Stimulated activated CD4-positive, alpha-beta T cell treated with anti-CD3 and anti-CD28 coated beads, TNF-alpha, amount 100 ng/mL, for 48 hours (primary cell): ENCODE data around the gene AGPAT1.
"Not testable (repeated sequence)": the region's sequence is repeated elsewhere in the genome, so short reads cannot be mapped to it uniquely, and the experiment has no call there.

Experiments
- DNase-seq, 3 donors: peaks; one replicate each; pipeline ENCODE4 v3.0.0-alpha.2; 2020; ENCODE audit warnings: low read depth in 3 of 3

Gene AGPAT1

DNA sequence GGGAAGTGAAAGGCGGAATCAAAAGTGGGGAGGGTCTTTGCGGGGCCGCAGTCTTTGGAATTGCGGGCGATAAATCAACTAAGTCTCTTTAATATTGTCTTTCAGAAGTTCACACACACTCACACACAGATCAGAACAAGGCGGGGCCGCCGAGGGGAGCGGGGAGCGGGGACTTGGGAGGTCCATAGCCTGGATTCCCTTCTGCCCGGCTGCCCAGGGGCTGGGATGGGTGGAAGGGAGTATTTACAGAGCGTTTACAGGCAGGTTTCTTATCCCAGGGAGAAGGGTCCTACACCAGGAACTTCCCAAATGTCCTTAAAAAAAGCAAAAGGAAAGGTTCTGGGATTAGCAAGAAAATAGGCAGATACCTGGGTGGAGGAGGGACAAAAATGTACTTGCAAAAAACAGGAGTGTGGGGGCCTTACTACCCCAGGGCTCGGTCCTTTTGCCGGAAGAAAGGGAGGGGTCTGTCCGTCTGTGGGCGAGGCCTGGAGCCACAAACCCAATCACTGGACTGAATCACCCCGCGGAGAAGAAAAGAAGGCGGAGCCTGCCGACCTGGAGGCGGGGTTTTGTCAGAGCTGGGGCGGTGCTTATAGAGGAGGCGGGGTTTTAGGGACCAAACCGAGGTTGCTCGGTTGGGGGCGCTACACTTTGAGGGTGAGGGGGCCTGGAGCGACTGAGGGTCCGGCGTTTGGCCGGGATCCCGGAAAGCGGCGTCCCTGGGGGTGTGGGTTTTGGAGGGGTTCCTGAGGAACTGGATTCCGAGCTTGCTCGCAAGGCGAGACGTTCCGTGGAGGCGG lies 27.4 kb downstream of the AGPAT1 start:
- peak; percentile 47 to 66 (median 65) for DNase-seq

DNA sequence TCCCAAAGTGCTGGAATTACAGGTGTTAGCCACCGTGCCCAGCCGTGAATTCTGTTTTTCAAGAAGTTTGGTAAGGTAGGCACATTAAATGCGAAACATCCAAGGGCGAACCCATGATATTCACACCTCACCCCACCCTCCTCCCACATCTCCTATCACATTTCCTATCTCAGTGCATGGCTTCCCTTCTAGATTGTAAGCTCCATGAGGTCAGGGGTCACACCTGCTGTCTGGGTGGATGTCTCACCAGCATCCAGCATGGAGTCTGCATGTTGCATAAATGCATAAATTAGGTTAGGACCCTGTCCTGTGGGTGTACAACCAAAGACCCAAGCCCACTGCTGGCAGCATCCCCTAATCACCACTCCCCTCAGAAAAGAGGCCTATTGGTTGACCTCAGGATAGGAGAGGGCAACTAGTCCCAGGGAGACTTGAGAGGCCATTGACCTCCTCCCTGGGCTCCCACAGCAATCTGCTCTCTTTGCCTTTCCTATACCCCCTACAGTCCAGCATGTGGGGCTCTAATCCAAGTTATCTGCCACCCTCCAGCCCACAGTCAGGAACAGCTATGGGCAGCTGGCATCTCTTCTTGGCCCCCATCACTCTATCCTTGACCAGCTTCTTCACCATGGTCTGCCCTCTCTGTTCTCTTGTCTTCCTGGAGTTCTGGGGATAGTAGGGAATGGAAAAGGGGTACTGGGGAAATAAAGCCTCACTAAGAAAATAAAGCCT lies 28.3 kb downstream of the AGPAT1 start:
- DNase-seq = no peak

DNA sequence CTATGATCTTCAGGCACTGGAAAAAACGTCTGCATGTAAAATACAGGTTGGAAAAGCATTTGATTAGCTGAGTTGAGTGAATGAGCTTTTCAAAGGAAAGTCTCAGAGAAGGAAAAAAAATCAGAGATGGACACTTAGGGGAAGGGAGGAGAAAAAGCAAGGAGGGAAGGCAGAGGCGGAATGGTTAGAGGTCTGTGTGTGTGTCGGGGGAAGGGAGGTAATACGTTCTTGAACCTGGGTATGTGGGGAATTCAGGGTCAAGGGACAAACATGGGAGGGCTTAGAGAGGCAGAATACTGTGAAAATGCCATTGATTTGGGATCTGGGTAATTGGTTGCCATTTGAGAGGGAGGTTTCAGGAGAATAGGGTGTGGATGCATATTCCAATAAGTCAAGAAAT lies 29.2 kb downstream of the AGPAT1 start:
- DNase-seq = no peak

DNA sequence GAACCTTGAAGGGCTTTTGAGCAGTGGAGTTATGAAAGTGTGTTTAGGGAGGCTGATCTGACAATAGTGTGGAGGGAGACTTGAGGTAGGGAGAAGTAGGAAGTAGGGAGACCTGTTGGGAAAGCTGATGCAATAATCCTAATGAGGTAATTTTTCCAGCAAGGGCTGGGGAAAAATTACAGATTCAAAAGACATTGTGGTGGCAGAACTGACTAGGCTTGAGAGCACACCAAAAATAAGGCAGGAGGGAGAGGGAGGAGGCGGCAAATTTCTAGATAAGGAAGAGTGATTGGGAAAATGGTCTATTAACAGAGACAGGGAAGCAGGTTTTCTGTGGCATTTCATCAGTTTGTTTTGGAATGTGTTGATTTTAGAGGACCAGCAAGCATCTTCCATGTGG lies 29.6 kb downstream of the AGPAT1 start:
- no peak for DNase-seq

DNA sequence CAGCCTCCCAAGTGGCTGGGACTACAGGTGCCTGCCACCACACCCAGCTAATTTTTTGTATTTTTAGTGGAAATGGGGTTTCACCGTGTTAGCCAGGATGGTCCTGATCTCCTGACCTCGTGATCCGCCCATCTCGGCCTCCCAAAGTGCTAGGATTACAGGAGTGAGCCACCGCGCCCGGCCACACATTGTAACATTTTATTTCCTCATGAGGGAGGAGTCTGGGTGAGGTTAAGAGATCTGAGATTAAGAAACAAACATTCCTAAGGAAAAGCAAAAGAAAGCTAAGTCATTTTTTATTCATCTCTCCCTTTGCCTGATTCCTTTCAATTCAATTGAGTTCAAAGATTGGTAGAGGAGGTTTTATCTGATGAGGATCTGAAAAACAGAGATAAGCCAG lies 31.6 kb downstream of the AGPAT1 start:
- DNase-seq = not testable (repeated sequence)

DNA sequence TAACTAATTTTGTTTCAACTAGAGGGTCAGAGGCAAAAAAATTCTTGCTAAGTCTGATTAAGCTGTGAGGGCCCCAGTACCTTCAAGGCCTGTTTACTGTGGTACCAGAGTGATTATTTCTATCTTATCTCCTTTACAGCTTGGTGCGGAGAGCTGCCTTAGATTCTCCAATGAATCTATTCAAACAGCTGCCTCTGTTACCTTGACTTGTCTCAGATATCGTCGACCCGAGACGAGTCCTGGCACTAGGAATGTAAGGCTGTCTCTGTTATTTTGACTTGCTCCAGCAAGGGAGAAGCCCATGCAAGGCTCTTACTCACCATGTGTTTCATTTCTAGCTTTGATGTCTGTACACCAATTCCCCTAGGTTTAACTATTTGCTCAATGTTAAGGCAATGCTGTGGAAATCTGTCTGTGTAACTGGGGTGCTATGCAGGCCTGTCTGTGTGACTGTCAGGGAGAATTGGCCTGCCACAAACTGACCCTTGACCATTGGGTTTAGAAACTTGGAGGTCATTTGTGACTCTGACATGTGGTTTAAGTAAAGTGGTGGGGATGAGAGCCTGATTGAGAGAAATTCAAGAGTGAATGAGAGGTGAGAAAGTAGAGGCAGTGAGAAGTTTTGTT lies 35.4 kb downstream of the AGPAT1 start:
- DNase-seq = no peak

DNA sequence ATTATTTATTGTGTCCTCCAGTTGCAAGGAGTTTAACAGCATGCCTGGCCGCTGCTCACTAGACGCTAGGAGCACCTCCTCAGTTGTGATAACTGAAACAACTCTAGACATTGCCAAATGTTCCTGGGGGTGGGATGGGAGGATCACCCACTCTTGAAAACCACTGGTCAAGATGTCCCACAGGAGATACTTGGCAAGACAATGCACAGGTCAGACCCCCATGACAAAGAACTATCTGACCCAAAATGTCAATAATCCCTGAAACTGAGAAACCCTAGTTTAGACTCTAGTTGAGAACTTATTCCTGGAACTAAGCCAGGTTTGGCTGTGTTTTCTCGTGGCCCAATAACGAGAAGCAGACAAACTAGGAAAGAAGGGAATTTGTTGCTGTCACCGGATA lies 36.3 kb downstream of the AGPAT1 start:
- no peak for DNase-seq

DNA sequence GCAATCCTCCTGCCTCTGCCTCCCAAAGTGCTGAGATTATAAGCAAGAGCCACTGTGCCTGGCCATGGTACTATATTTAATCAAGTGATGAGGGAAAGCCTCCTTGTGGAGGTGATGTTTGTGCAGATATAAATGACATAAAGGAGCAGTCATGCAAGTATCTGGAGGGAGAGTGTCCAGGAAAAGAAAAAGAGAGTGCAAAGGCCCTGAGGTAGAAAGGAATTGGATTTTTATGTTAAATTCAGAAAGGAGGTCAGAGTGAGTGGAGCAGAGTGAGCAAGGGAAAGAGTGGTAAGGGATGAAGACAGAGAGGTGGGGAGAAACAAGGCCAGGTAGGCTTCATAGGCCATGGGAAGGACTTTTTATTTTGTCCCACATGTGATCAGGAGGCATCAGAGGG lies 38.4 kb downstream of the AGPAT1 start:
- no peak for DNase-seq

DNA sequence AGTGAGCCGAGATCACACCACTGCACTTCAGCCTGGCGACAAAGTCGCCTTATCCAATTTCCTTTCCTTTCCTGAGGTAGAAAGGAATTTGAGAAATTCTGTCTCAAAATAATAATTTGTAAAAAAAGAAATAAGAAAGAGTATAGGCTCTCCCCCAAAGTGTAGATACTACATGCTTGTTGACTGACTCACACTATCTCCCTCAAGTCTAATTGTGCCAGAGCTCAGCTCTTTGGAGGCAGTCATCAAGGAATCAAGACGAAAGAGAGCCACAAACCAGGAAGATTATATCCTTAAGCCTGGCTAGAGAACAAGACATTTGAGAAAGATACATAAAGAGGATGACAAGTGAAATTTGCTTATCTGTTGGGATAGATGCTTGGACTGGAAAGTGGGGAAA lies 42.1 kb downstream of the AGPAT1 start:
- no peak for DNase-seq

DNA sequence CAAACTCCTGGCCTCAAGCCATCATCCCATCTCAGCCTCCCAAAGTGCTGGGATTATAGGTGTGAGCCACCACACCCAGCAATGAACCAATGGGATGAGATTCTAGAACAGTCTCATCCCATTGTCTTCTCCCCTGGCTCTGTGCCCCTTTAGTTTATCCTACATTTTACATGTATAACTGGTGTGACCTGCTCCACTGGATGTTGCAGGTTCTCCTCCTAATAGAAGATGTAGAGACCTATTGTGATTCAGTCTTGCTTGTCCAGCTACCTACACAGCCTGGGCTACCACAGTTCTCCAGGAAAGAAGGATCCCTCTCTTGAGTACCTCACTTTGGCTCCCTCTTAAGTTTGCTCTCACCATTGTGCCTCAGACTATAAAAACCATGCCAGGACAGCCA lies 43.8 kb downstream of the AGPAT1 start:
- no peak for DNase-seq

DNA sequence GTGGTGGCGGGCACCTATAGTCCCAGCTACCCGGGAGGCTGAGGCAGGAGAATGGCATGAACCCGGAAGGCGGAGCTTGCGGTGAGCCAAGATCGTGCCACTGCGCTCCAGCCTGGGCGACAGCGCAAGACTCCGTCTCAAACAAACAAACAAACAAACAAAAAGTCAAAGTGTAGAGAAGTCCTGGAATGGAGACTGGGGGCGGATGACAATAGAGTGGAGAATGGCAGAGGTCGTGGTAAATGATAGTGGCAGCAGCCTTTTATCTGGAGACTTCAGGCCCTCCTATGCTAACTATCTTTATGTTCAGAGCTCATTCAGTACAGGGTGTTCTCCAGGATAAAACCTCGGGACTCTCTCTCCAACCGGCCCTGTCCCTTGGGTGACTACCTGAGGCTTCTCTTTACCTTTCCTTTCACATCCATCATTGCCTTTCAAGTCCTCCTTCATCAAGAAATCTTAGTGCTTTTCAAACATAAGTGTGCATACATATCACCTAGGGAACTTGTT lies 44.4 kb downstream of the AGPAT1 start:
- no peak for DNase-seq

DNA sequence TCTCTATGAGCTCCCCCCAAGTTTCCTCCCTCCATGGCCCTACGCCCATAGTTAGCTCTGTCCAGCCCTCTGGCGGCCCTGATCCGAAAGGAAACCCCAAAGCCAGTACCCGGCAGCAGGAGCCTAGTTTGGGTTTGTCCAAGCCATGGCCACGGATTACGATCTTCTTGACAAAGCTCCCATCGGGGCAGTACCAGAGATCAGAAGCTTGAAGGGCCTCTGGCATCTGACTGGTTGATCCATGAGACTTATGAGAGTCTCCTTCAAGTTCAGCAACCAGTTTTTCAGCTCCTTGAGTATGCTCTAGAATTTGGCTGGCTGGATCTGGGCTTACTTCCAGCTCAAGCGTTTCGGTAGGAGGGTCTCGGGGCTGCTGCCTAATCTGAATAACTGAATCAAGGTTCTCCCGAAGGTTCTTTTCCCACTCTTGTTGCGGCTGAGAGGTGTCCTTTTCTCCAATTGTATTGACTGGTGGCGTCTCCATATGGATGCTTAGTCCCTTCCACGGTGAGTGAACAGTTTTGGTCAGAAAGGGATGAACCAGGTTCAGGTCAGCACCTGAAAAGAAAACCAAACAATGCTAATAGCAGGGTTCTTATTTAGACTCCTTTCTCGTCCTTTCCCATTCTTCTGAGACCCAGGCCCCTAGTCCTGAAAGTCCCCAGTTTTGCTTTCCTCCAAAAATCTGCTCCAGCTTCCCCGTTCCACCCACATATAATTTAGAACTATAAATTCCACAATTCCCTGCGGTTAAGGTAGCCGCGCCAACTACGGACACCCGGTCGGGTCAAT lies 46.4 kb downstream of the AGPAT1 start:
- DNase-seq = no peak

DNA sequence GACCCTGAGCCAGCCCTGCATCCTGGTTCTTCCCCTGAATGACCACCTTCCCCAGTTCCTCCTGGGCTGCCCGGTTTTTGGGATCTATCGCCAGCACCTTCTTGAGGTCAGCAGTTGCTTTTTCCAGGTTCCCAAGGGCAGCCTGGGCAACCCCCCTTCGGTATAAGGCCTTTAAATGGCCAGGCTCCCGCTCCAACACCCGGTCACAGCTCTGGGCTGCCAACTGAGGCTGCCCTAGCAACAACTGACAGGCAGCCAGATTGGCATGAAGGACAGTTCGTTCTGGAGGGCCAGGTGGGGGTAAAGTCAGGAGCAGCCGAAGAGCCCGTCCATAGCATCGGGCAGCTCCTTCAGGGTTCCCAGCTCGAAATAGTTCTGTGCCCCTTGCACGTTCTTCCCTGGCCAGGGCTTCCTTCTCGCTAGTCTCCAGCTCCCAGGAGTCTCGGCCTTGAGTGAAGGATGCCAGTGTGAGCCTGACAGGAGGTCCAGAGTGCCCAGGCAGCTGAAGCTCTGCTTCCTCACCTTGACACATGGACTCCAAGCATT lies 47.1 kb downstream of the AGPAT1 start:
- no peak for DNase-seq

DNA sequence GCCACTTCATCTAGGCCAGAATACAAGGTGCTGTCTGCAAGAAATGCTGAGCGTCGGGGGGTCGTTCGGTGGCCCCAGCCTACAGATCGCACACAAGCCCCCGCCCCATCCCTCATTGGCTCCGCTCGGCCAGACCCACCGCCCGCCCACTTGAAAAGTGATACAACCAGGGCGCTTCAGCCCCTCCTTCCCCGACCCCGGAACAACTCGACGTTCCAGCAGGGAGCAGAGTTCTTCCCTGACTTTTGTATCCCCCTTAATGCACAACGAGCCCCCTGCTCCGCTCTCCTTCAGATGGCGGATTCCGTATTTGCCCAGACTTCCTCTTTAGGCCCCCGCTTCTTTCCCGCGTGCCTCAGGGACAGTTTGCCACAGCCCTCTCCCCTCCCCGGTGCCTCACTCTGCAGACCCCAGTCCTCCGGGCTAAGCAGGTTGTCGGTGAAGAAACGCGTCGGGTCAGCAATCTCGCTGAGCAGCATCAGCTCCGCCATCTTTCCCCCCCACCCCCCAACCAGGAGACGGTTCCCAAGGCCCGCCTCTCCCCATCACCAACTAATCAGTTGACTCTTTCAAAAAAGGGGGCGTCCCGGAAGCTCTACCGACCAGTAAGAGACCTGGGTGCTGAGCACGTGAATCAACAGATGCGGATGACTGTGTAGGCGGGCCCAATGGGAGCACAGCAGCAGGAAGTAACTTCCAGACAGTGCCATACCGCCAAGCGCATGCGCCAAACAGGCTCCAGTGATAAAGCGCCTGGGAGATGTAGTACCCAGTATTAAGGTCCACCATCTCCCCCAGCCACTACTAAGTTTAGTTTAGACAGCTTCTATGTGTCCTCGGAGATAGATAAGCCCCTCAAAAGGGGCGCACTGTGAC lies 47.9 kb downstream of the AGPAT1 start, which contains the start of gene ATF6B:
Gene ATF6B, minus strand, starts transcription at position 530 of the 876 bp plus-strand sequence. Its CDS starts 39 bp downstream, at position 491.
- DNase-seq = peak; percentile 94 to 97 (median 96)

DNA sequence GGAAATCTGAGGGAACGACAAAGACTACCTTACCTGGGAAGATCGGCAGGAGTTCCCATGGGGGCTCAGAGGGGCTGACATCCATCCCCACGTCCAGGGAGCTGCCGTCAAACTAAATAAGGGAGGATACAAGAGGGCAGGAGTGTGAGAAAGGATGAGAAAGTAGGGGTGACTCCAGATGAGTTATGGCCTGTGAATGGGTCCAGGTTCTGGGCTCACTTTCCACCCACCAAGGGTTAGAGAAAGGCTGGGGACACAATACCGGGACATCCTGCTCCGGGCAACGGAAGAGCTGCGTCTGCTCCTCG lies 48.5 kb downstream of the AGPAT1 start:
- DNase-seq = no peak

DNA sequence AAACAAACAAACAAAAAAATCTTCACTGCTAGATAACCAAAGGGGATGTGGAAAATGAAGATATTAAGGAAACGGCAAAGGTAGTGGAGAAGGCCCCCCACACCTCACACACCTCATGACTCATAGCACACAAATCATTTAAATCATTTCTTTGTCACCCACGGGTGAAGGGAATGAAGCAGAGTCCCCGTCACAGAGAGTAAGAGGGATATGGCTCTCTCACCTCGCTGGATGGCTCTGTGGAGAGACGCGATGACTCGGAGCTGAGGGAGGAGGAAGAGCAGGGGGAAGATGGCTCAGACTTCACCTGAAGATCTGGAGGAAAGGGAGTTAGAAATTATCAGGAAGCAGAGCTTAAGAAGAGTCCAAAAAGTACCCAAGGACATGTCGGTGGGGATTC lies 49.0 kb downstream of the AGPAT1 start:
- no peak for DNase-seq

DNA sequence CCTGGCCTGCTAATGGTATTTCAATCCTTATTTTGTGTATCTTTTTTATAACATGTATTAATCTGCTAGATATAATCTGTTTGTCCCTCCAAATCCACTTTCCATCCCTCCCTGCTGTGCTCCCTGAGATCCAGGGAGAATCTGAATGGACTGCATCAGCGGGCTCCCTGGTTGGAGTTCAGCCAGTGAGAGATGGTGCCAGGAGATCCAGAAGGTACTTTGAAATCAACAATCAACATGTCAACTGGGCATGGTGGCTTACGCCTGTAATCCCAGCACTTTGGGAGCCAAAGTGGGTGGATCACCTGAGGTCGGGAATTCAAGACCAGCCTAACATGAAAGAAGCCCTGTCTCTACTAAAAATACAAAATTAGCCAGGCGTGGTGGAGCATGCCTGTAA lies 52.2 kb downstream of the AGPAT1 start:
- no peak for DNase-seq

DNA sequence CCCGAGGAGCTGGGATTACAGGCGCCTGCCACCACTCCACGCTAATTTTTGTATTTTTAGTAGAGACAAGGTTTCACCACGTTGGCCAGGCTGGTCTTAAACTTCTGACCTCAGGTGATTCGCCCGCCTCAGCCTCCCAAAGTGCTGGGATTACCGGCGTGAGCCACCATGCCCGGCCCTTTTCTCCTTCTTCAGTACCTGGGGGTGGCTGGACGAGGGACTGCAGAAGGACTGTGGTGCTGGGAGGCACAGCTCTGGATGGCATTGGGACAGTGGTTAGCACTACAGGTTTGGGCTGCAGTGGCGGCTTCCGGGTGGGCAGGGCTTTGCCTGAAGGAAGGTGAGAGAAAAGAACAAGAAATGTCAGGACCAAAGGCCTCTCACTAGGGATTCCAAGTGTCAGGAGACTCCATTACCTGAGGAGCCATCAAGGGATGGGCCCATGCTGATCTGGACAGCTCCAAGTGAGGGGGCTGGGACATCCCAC lies 55.3 kb downstream of the AGPAT1 start:
- DNase-seq = no peak

DNA sequence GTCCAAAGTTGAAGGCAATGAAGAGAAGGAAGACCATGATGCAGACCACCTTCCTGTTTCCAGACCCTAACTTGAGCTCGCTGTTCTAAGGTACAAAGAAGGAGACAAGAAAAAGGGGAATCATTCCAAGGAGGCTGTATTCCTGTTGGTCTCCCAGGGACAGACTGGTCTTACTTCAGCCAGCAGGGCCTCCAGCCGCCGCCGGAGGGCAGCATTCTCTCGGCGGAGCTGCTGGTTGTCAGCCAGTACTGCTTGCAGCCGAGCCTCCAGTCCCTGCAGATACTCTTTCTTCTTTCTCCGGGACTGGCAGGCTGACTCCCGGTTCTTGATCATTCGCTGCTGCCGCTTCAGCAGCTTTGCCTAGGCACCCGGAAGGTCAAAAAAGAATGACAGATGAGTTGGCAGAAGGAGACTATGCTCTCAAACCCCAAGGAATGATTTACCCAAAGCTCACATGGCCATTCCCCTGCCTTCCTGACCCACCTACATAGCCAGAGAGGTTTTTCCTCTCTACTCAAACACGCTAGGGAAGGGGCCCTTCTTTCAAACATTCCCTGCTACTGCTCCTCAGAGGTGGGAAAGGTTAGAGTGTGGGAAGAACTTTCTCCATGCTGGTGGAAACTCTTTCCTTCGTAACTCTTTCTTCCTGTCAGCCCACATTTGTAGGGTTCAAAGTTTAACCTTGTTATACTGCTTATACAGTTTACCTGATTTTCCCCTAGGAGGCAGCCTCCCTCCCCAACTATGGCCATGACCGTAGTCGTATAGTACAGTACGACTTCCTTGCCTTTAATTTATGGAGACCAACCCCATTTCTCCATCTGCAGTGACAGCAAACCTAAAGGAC lies 56.9 kb downstream of the AGPAT1 start:
- peak; percentile 56 to 60 (median 56) for DNase-seq
